DMS 273 (cell line): ENCODE data around the gene SEMA6B.

ENCODE experiments used
- DNase-seq: peaks from one replicate; lab custom pipeline; 2025; ENCODE audit not compliant: unreplicated experiment; lab: John Stamatoyannopoulos, UW

Gene SEMA6B

GRCh38 chr19:4588291-4588761, 28.8 kb upstream of the SEMA6B start:
- no peak for DNase-seq

GRCh38 chr19:4587527-4587926, 28.0 kb upstream of the SEMA6B start:
- DNase-seq, result no peak

GRCh38 chr19:4586691-4587090, 27.2 kb upstream of the SEMA6B start:
- no peak for DNase-seq

- DNase-seq, result no peak
Measured at GRCh38 chr19:4586245-4586644, 26.8 kb upstream of the SEMA6B start.

- no peak for DNase-seq
Measured at GRCh38 chr19:4585556-4585955, 26.1 kb upstream of the SEMA6B start.

- DNase-seq, result peak; percentile 93
Measured at GRCh38 chr19:4584670-4585460, 25.4 kb upstream of the SEMA6B start.

GRCh38 chr19:4583961-4584669, 24.6 kb upstream of the SEMA6B start:
- peak; percentile 69 for DNase-seq

GRCh38 chr19:4582980-4583842, 23.7 kb upstream of the SEMA6B start:
- DNase-seq, result peak; percentile 43

GRCh38 chr19:4581666-4582553, 22.4 kb upstream of the SEMA6B start:
- DNase-seq, result peak; percentile 91

GRCh38 chr19:4580961-4581665, 21.6 kb upstream of the SEMA6B start:
- DNase-seq, result peak; percentile 80

- DNase-seq, result peak; percentile 70
Measured at GRCh38 chr19:4580021-4580901, 20.8 kb upstream of the SEMA6B start.

GRCh38 chr19:4579389-4579788, 19.9 kb upstream of the SEMA6B start:
- no peak for DNase-seq

GRCh38 chr19:4578552-4579248, 19.2 kb upstream of the SEMA6B start:
- DNase-seq, result no peak

GRCh38 chr19:4577020-4577782, 17.7 kb upstream of the SEMA6B start:
- DNase-seq, result peak; percentile 72

GRCh38 chr19:4576016-4576933, 16.8 kb upstream of the SEMA6B start:
- DNase-seq, result peak; percentile 81

- peak; percentile 72 for DNase-seq
Measured at GRCh38 chr19:4575267-4576015, 16.0 kb upstream of the SEMA6B start.
